ENCODE results near the gene CCDC152.
"Not testable (repeated sequence)": the region's sequence is repeated elsewhere in the genome, so short reads cannot be mapped to it uniquely, and the experiment has no call there.

CCDC152 gene

GRCh38 chr5:42810834-42811590 is 54.4 kb downstream of the CCDC152 start:
- Histone ChIP-seq H3K4me3 (ENCODE audit: low read depth, low read length) (no peak overlapping the region), H3K27me3 (replicated peaks) (no peaks in the 10 kb centered on the region), H3K36me3 (replicated peaks) (no peaks in the 10 kb centered on the region), H3K27ac (no peak overlapping the region)
- DNase-seq = no peak
- no peak for TF ChIP-seq CTCF (IDR thresholded peaks at IDR 0.05; ENCODE audit: low read depth, low read length, missing control alignments)
- in situ Hi-C loops (cut with HindIII; ENCODE audit: low pct_ligation_motif_present, low sequenced_read_pairs) = no loop called here

GRCh38 chr5:42811591-42812446 is 55.2 kb downstream of the CCDC152 start, which contains the start of gene SELENOP:
Gene SELENOP, minus strand, starts transcription at chr5:42811892. Its CDS starts 3,539 bp downstream, at chr5:42808353.
- H3K36me3 ChIP-seq (replicated peaks) = no peaks in the 10 kb centered on the region
- in situ Hi-C loops (cut with HindIII; ENCODE audit: low pct_ligation_motif_present, low sequenced_read_pairs) = no loop called here
- no peaks in the 10 kb centered on the region for H3K27me3 ChIP-seq (replicated peaks)
- no peak for TF ChIP-seq CTCF (IDR thresholded peaks at IDR 0.05; ENCODE audit: low read depth, low read length, missing control alignments)
- no peak for DNase-seq
- H3K27ac ChIP-seq = no peak within 1 kb of the TSS
- no peak within 1 kb of the TSS for H3K4me3 ChIP-seq (ENCODE audit: low read depth, low read length)

- no peak for TF ChIP-seq CTCF (IDR thresholded peaks at IDR 0.05; ENCODE audit: low read depth, low read length, missing control alignments)
- H3K27me3 ChIP-seq (replicated peaks) = no peaks in the 10 kb centered on the region
- in situ Hi-C loops (cut with HindIII; ENCODE audit: low pct_ligation_motif_present, low sequenced_read_pairs) = no loop called here
- H3K36me3 ChIP-seq (replicated peaks) = no peaks in the 10 kb centered on the region
- H3K27ac ChIP-seq = no peak overlapping the region
- DNase-seq = no peak
- no peak overlapping the region for H3K4me3 ChIP-seq (ENCODE audit: low read depth, low read length)
Measured at GRCh38 chr5:42812620-42813019, 56.0 kb downstream of the CCDC152 start.

- in situ Hi-C loops (cut with HindIII; ENCODE audit: low pct_ligation_motif_present, low sequenced_read_pairs) = no loop called here
- Histone ChIP-seq H3K36me3 (replicated peaks) (no peaks in the 10 kb centered on the region), H3K4me3 (ENCODE audit: low read depth, low read length) (no peak overlapping the region), H3K27me3 (replicated peaks) (no peaks in the 10 kb centered on the region), H3K27ac (no peak overlapping the region)
- no peak for DNase-seq
- TF ChIP-seq CTCF (IDR thresholded peaks at IDR 0.05; ENCODE audit: low read depth, low read length, missing control alignments) = no peak
Measured at GRCh38 chr5:42813533-42813932, 56.9 kb downstream of the CCDC152 start.

GRCh38 chr5:42816546-42816945 is 59.9 kb downstream of the CCDC152 start:
- in situ Hi-C loops (cut with HindIII; ENCODE audit: low pct_ligation_motif_present, low sequenced_read_pairs); H3K4me3 ChIP-seq (ENCODE audit: low read depth, low read length): not testable (repeated sequence)

GRCh38 chr5:42819745-42820144 is 63.1 kb downstream of the CCDC152 start:
- Histone ChIP-seq H3K27ac (no peak overlapping the region), H3K36me3 (replicated peaks) (no peaks in the 10 kb centered on the region), H3K4me3 (ENCODE audit: low read depth, low read length) (no peak overlapping the region), H3K27me3 (replicated peaks) (no peaks in the 10 kb centered on the region)
- in situ Hi-C loops (cut with HindIII; ENCODE audit: low pct_ligation_motif_present, low sequenced_read_pairs) = no loop called here
- no peak for DNase-seq
- TF ChIP-seq CTCF (IDR thresholded peaks at IDR 0.05; ENCODE audit: low read depth, low read length, missing control alignments) = no peak

More at GRCh38 chr5:42816546-42816945, 59.9 kb downstream of the CCDC152 start:
- not testable (repeated sequence) for H3K27ac ChIP-seq; H3K27me3 ChIP-seq (replicated peaks); DNase-seq; H3K36me3 ChIP-seq (replicated peaks)

All from brain microvascular endothelial cell (primary cell).